ENCODE data around the gene BBX. TPM values are rescaled to one million over a fixed set of nuclear protein-coding genes. Genes with fewer than 3 reads are reported as not detected.

BBX gene
- total and polyA plus RNA-seq, 9 donors, result 21.7 to 51.3 (median 41.5) TPM

- Histone ChIP-seq H3K4me1 (ENCODE audit: control insufficient read depth, insufficient read depth, low read length) (no peaks in the 10 kb centered on the region), H3K4me3 (ENCODE audit: low read length) (no peak overlapping the region), H3K27me3 (ENCODE audit: control insufficient read depth, insufficient read depth, low read length) (no peaks in the 10 kb centered on the region), H3K9me3 (replicated peaks; ENCODE audit: control insufficient read depth, low read depth, low read length) (no peaks in the 10 kb centered on the region), H3K36me3 (ENCODE audit: control insufficient read depth, insufficient read depth, low read length) (no peaks in the 10 kb centered on the region), H3K27ac (ENCODE audit: low read length) (no peak overlapping the region)
- DNase-seq, result no peak
- WGBS (ENCODE audit: insufficient coverage), result 100% methylated on average over 1 of the region's 5 CpGs
Observed at GRCh38 chr3:107857854-107858253, 335.1 kb downstream of the BBX start.

- Histone ChIP-seq H3K9me3 (replicated peaks; ENCODE audit: control insufficient read depth, low read depth, low read length) (no peaks in the 10 kb centered on the region), H3K36me3 (ENCODE audit: control insufficient read depth, insufficient read depth, low read length) (no peaks in the 10 kb centered on the region), H3K4me1 (ENCODE audit: control insufficient read depth, insufficient read depth, low read length) (no peaks in the 10 kb centered on the region), H3K27ac (ENCODE audit: low read length) (no peak overlapping the region), H3K4me3 (ENCODE audit: low read length) (no peak overlapping the region), H3K27me3 (ENCODE audit: control insufficient read depth, insufficient read depth, low read length) (no peaks in the 10 kb centered on the region)
- no CpG with 5 or more reads among the region's 2 CpGs for WGBS (ENCODE audit: insufficient coverage)
- no peak for DNase-seq
Observed at GRCh38 chr3:107858876-107859275, 336.1 kb downstream of the BBX start.

Other genes starting within 250 kb of the BBX start
- not detected for gene CCDC54, start 145.5 kb upstream of the BBX start, total RNA-seq
- 1 to 10 TPM; 1.9 to 4.9 (median 2.9) TPM for gene CCDC54, start 145.5 kb upstream of the BBX start, polyA plus RNA-seq (ENCODE audit: insufficient read depth in 1 of 8, insufficient read length in 8 of 8, low replicate concordance in 1 of 8)

Data from muscle of leg (tissue), 11 donors.